ENCODE data around the gene ATRNL1. TPM values are rescaled to one million over a fixed set of nuclear protein-coding genes. Genes with fewer than 3 reads are reported as not detected.

The ATRNL1 gene
- total RNA-seq, 2 donors from 2014 or later = 0.63 to 1.5 TPM

DNA sequence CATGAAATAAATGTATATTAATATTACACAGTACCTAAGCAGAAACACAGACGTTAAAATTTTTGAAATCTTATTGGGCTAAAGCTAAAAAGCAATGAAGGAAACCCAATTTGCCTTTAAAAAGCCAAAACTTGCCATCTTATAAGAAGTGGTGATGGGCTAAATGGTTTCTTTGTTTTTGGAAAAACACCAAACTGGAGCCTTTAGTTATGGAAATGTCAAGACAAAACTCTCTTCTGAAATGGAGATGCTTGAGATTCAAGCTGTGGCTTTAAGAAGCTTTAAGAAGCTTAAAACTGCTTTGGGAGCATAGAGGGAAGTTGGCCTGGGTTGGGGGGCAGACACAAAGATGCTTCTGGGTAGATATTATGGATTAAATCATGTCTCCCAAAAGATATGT, 902.9 kb downstream of the ATRNL1 start:
- Mint-ChIP-seq H3K4me1 (no peaks in the 10 kb centered on the region), H3K9me3 (peaks cover 7% of the 10 kb centered on the region), H3K27me3 (no peaks in the 10 kb centered on the region), H3K36me3 (ENCODE audit: low read depth) (no peaks in the 10 kb centered on the region), H3K4me3 (no peak overlapping the region), H3K27ac (no peak overlapping the region)
- no peak for ATAC-seq (replicated peaks)

DNA sequence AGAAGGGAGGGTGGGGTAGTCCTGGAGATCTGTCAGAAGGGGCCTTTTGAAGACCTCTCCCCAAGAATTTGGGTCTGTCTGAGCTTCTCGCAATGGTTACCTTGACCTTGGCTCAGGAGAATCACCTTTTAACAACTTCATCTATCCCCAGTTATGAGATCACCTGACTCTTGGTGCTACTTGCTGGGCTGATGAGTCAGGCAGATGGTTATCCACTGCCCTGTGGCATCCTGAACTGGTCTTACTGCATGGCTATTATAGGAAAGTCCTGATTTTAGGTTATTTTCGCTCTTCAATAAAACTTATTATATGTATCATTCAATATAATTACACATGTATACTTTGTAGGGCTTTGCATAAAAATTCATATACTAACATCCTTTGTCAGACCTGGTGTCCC, 905.1 kb downstream of the ATRNL1 start:
- no peak overlapping the region for H3K4me3 Mint-ChIP-seq
- peaks cover 7% of the 10 kb centered on the region for H3K9me3 Mint-ChIP-seq
- no peaks in the 10 kb centered on the region for H3K36me3 Mint-ChIP-seq (ENCODE audit: low read depth)
- H3K27me3 Mint-ChIP-seq = no peaks in the 10 kb centered on the region
- no peaks in the 10 kb centered on the region for H3K4me1 Mint-ChIP-seq
- H3K27ac Mint-ChIP-seq = no peak overlapping the region
- no peak for ATAC-seq (replicated peaks)

Other genes with a start within 250 kb of the ATRNL1 start
- gene TRUB1, start 155.2 kb upstream of the ATRNL1 start, total RNA-seq = 10 to 100 TPM; 13.4 to 19.8 TPM

Measured in activated T-helper 17 cell treated with anti-CD3 and anti-CD28 coated beads, Interleukin-2, amount 50 U/mL, for 72 hours (primary cell).